Naive thymus-derived CD4-positive, alpha-beta T cell (primary cell): ENCODE measurements around the gene RND2. TPM values are rescaled to one million over a fixed set of nuclear protein-coding genes. Genes with fewer than 3 reads are reported as not detected.
A peak's percentile ranks its signal among the peaks of the same experiment; 100 is the strongest.
"Not testable (repeated sequence)": the region's sequence is repeated elsewhere in the genome, so short reads cannot be mapped to it uniquely, and the experiment has no call there.

Experiments used
- ATAC-seq: fragments of 150-1000 bp; cut with Tn5 transposase; 2 replicates; pipeline ENCODE4 v1.10.0; 2021; ENCODE audit warnings: mild to moderate bottlenecking, moderate library complexity
- CTCF ChIA-PET: fragments of 350-600 bp; sonication (Branson Sonifier 250); formaldehyde crosslinking; loops from one replicate; lab custom pipeline; 2021; ENCODE audit warnings: antibody characterized with exemption; lab: Charles Lee
- POLR2A ChIA-PET: fragments of 350-600 bp; sonication (Branson Sonifier 250); formaldehyde crosslinking; loops from one replicate; lab custom pipeline; 2021; ENCODE audit warnings: antibody characterized with exemption, inconsistent platforms; lab: Charles Lee
- DNase-seq, 9 donors: peaks; one replicate each; pipeline versions ENCODE4 v3.0.0 to v3.0.0-alpha.2; 2020 to 2022; ENCODE audit warnings: mixed read lengths in 1 of 9
- H3K27ac ChIP-seq: one replicate; pipeline ENCODE4 v1.7.0; 2013; ENCODE audit warnings: mild to moderate bottlenecking, low read depth, low read length, moderate library complexity
- H3K27me3 ChIP-seq, 2 donors: one replicate each; pipeline ENCODE4 v1.7.0; 2013; ENCODE audit warnings: low read length in 2 of 2, mild to moderate bottlenecking in 2 of 2, moderate library complexity in 2 of 2; ENCODE audit not compliant: control insufficient read depth in 2 of 2, insufficient read depth in 2 of 2
- H3K36me3 ChIP-seq, 3 experiments: 1 replicate in 2 of 3; 2 replicates in 1 of 3; pipeline ENCODE4 v1.7.0; 2013; ENCODE audit warnings: low read length in 3 of 3, mild to moderate bottlenecking in 3 of 3, moderate library complexity in 1 of 3; ENCODE audit not compliant: insufficient read depth in 3 of 3, control insufficient read depth in 2 of 3
- H3K4me1 ChIP-seq, 2 donors: one replicate each; pipeline ENCODE4 v1.7.0; 2013; ENCODE audit warnings: low read length in 2 of 2, mild to moderate bottlenecking in 2 of 2, moderate library complexity in 1 of 2; ENCODE audit not compliant: control insufficient read depth in 2 of 2, insufficient read depth in 2 of 2
- H3K4me3 ChIP-seq: 2 replicates; pipeline ENCODE4 v1.7.0; 2013; ENCODE audit warnings: mild to moderate bottlenecking, low read length
- H3K9me3 ChIP-seq, 3 experiments: 1 replicate in 2 of 3; 2 replicates in 1 of 3; pipeline ENCODE4 v1.7.0; 2013; ENCODE audit warnings: low read length in 3 of 3; ENCODE audit not compliant: control insufficient read depth in 2 of 3
- H3K27ac Mint-ChIP-seq, 9 donors: one replicate each; pipeline ENCODE4 v1.8.0; 2020 to 2022; ENCODE audit warnings: mixed read lengths in 9 of 9, mild to moderate bottlenecking in 8 of 9, moderate library complexity in 5 of 9, inconsistent platforms in 2 of 9
- H3K27me3 Mint-ChIP-seq, 5 donors: one replicate each; pipeline ENCODE4 v1.8.0; 2021 to 2022; ENCODE audit warnings: mixed read lengths in 5 of 5, mild to moderate bottlenecking in 1 of 5
- H3K36me3 Mint-ChIP-seq, 5 donors: one replicate each; pipeline ENCODE4 v1.8.0; 2020 to 2022; ENCODE audit warnings: mixed read lengths in 5 of 5, mild to moderate bottlenecking in 3 of 5, inconsistent platforms in 1 of 5
- H3K4me1 Mint-ChIP-seq, 7 donors: one replicate each; pipeline ENCODE4 v1.8.0; 2020 to 2022; ENCODE audit warnings: mixed read lengths in 7 of 7, mild to moderate bottlenecking in 3 of 7, inconsistent platforms in 1 of 7
- H3K4me3 Mint-ChIP-seq, 10 donors: one replicate each; pipeline ENCODE4 v1.8.0; 2020 to 2022; ENCODE audit warnings: mild to moderate bottlenecking in 10 of 10, mixed read lengths in 10 of 10, moderate library complexity in 6 of 10, inconsistent platforms in 2 of 10
- H3K9me3 Mint-ChIP-seq, 11 donors: one replicate each; pipeline ENCODE4 v1.8.0; 2020 to 2022; ENCODE audit warnings: mixed read lengths in 11 of 11, mild to moderate bottlenecking in 4 of 11, inconsistent platforms in 1 of 11, moderate library complexity in 1 of 11
- intact Hi-C, 2 donors: fragments of 100-400 bp; cut with micrococcal nuclease; formaldehyde crosslinking; loops; one replicate each; pipeline ENCODE4 v1.15.1; 2023
- polyA plus RNA-seq, 2 donors: library from polyadenylated mRNA; unstranded; fragments of 300-500 nt; fragmentation: Illumina TruSeq; gene quantifications; one replicate each; pipeline ENCODE4 v1.2.3, GENCODE V29; 2021
- total RNA-seq, 6 experiments: library from RNA in 5 of 6; stranded (reverse) in 5 of 6; gene quantifications; 1 replicate in 5 of 6; 2 replicates in 1 of 6; pipeline ENCODE4 v1.2.3 and lab custom pipeline; 2021 to 2026

RND2 gene
- total and polyA plus RNA-seq, 7 experiments from 2014 or later: 0.08 to 0.74 (median 0.33) TPM; not detected in 1

GRCh38 chr17:42992872-42993271, 32.2 kb upstream of the RND2 start:
- Histone ChIP-seq H3K27me3 (no peaks in the 10 kb centered on the region), H3K36me3 (peaks cover 19 to 55% (median 27%) of the 10 kb centered on the region in 3 experiments), H3K27ac (no peak overlapping the region), H3K4me1 (peaks cover 5 to 6% of the 10 kb centered on the region in 2 donors), H3K9me3 (no peaks in the 10 kb centered on the region), H3K4me3 (no peak overlapping the region)
- no peak overlapping the region for H3K4me3 Mint-ChIP-seq
- peaks cover 2 to 9% (median 7%) of the 10 kb centered on the region in 7 donors for H3K4me1 Mint-ChIP-seq
- intact Hi-C loops: no loop called here
- CTCF ChIA-PET: no interaction called here
- ATAC-seq: no peak
- no peak for DNase-seq
- no peaks in the 10 kb centered on the region for H3K27me3 Mint-ChIP-seq
- POLR2A ChIA-PET: interaction anchor here (0.6 kb wide), 1 partner anchor 368 kb away, joined by 3 read pairs; no protein-coding TSS in a partner anchor
- no peaks in the 10 kb centered on the region for H3K9me3 Mint-ChIP-seq
- peak overlapping the region in 2 of 9 donors; percentile 28 to 38 for H3K27ac Mint-ChIP-seq
- peaks cover 8 to 35% (median 11%) of the 10 kb centered on the region in 5 donors for H3K36me3 Mint-ChIP-seq

- H3K4me3 Mint-ChIP-seq, H3K27me3 ChIP-seq, POLR2A ChIA-PET, ATAC-seq, H3K4me3 ChIP-seq, H3K9me3 Mint-ChIP-seq, H3K9me3 ChIP-seq, H3K4me1 ChIP-seq, intact Hi-C loops, H3K27me3 Mint-ChIP-seq, H3K27ac ChIP-seq, DNase-seq: not testable (repeated sequence)
- peaks cover 19 to 44% (median 22%) of the 10 kb centered on the region in 3 experiments for H3K36me3 ChIP-seq
- Mint-ChIP-seq H3K4me1 (peaks cover 5 to 14% (median 12%) of the 10 kb centered on the region in 7 donors), H3K27ac (peak overlapping the region in 5 of 9 donors; percentile 9 to 36 (median 22)), H3K36me3 (peaks cover 8 to 25% (median 12%) of the 10 kb centered on the region in 5 donors)
- CTCF ChIA-PET: interaction anchor here (0.9 kb wide), 1 partner anchor 348 kb away, joined by 3 read pairs; no protein-coding TSS in a partner anchor
Observed at GRCh38 chr17:42993913-42994312, 31.1 kb upstream of the RND2 start.

GRCh38 chr17:42997390-42997983, 27.5 kb upstream of the RND2 start:
- Histone ChIP-seq H3K4me3 (peak overlapping the region; percentile 12), H3K27me3 (no peaks in the 10 kb centered on the region), H3K27ac (peak overlapping the region; percentile 59), H3K36me3 (peaks cover 5 to 36% (median 5%) of the 10 kb centered on the region in 3 experiments), H3K4me1 (peaks cover 15 to 18% of the 10 kb centered on the region in 2 donors), H3K9me3 (no peaks in the 10 kb centered on the region)
- Mint-ChIP-seq H3K27me3 (no peaks in the 10 kb centered on the region), H3K4me1 (peaks cover 16 to 29% (median 24%) of the 10 kb centered on the region in 7 donors), H3K9me3 (no peaks in the 10 kb centered on the region), H3K36me3 (peaks cover 0 to 27% (median 14%) of the 10 kb centered on the region in 5 donors), H3K27ac (peak overlapping the region; percentile 9 to 100 (median 98)), H3K4me3 (peak overlapping the region in 9 of 10 donors; percentile 74 to 98 (median 94))
- DNase-seq (no peak), ATAC-seq (no peak)
- POLR2A ChIA-PET: interaction anchor here (0.6 to 3.4 kb wide), 33 partner anchors 10 to 1017 kb away, joined by 3 to 68 read pairs (median 7); partner anchors contain the start of genes ARL4D, BECN1, DHX8 and DNAJC7
- CTCF ChIA-PET: interaction anchor here (0.8 to 2.4 kb wide), 10 partner anchors 10 to 487 kb away, joined by 3 to 10 read pairs (median 6); partner anchors contain the start of genes DHX8, IFI35 and TMEM106A
- intact Hi-C loops: loop anchor here in 1 of 2 donors (5.0 kb wide), 2 partner anchors 420 to 485 kb away; partner anchors contain the start of genes DHX8 and PSMC3IP

- Histone ChIP-seq H3K4me1 (peaks cover 15 to 18% of the 10 kb centered on the region in 2 donors), H3K36me3 (peaks cover 8 to 36% (median 9%) of the 10 kb centered on the region in 3 experiments), H3K9me3 (no peaks in the 10 kb centered on the region), H3K27me3 (no peaks in the 10 kb centered on the region), H3K4me3 (peak within 1 kb of the TSS; percentile 91), H3K27ac (peak within 1 kb of the TSS; percentile 97)
- peaks cover 0 to 22% (median 13%) of the 10 kb centered on the region in 5 donors for H3K36me3 Mint-ChIP-seq
- ChIA-PET POLR2A (interaction anchor here (0.5 to 3.4 kb wide), 41 partner anchors 9 to 1200 kb away, joined by 3 to 68 read pairs (median 6); partner anchors contain the start of genes ARL4D, BECN1, DHX8 and DNAJC7), CTCF (interaction anchor here (0.8 to 2.4 kb wide), 12 partner anchors 9 to 486 kb away, joined by 3 to 10 read pairs (median 4); partner anchors contain the start of genes DHX8, IFI35 and TMEM106A)
- H3K9me3 Mint-ChIP-seq: no peaks in the 10 kb centered on the region
- H3K27me3 Mint-ChIP-seq: no peaks in the 10 kb centered on the region
- peaks cover 16 to 29% (median 24%) of the 10 kb centered on the region in 7 donors for H3K4me1 Mint-ChIP-seq
- intact Hi-C loops: loop anchor here (1.0 to 5.0 kb wide), 19 partner anchors 8 to 485 kb away; partner anchors contain the start of genes AARSD1 (in 2 of the 2), BRCA1 (in 2 of the 2), DHX8 (in 2 of the 2) and PSME3 (in 2 of the 2)
- peak within 1 kb of the TSS; percentile 74 to 98 (median 95) for H3K4me3 Mint-ChIP-seq
- DNase-seq (peak; percentile 89 to 99 (median 98)), ATAC-seq (peak; percentile 97)
- H3K27ac Mint-ChIP-seq: peak within 1 kb of the TSS; percentile 89 to 100 (median 99)
Observed at GRCh38 chr17:42997984-42998938, 26.8 kb upstream of the RND2 start, which contains the start of gene RPL27. TSS of gene RPL27 (plus strand) at chr17:42998419. CDS start at chr17:42998751, 332 bp downstream.

GRCh38 chr17:42999003-42999525, 26.0 kb upstream of the RND2 start:
- intact Hi-C loops: loop anchor here (2.0 to 5.0 kb wide), 5 partner anchors 166 to 483 kb away; partner anchors contain the start of genes PSME3 (in 2 of the 2), DHX8 (in 1 of the 2), PSMC3IP (in 1 of the 2) and RETREG3 (in 1 of the 2)
- Histone ChIP-seq H3K9me3 (no peaks in the 10 kb centered on the region), H3K4me1 (peaks cover 15 to 18% of the 10 kb centered on the region in 2 donors), H3K27me3 (no peaks in the 10 kb centered on the region), H3K36me3 (peaks cover 8 to 38% (median 10%) of the 10 kb centered on the region in 3 experiments), H3K4me3 (peak overlapping the region; percentile 91), H3K27ac (peak overlapping the region; percentile 97)
- no peak for DNase-seq
- ATAC-seq: no peak
- peaks cover 0 to 22% (median 17%) of the 10 kb centered on the region in 5 donors for H3K36me3 Mint-ChIP-seq
- ChIA-PET POLR2A (interaction anchor here (0.5 to 3.4 kb wide), 22 partner anchors 8 to 1199 kb away, joined by 3 to 68 read pairs (median 9); partner anchors contain the start of genes BECN1, DHX8, DNAJC7 and IFI35), CTCF (interaction anchor here (0.9 to 2.4 kb wide), 5 partner anchors 12 to 485 kb away, joined by 3 to 10 read pairs (median 6); partner anchors contain the start of genes DHX8 and TMEM106A)
- H3K4me1 Mint-ChIP-seq: peaks cover 17 to 29% (median 24%) of the 10 kb centered on the region in 7 donors
- peak overlapping the region; percentile 89 to 100 (median 99) for H3K27ac Mint-ChIP-seq
- H3K27me3 Mint-ChIP-seq: no peaks in the 10 kb centered on the region
- H3K4me3 Mint-ChIP-seq: peak overlapping the region; percentile 74 to 98 (median 95)
- no peaks in the 10 kb centered on the region for H3K9me3 Mint-ChIP-seq
